HepG2 (cell line): ENCODE measurements around the gene MYADML2. TPM values are rescaled to one million over a fixed set of nuclear protein-coding genes. Genes with fewer than 3 reads are reported as not detected.

ENCODE experiments used
- BRCA1 ChIP-seq: sonication (generic); formaldehyde crosslinking; IDR thresholded peaks from 2 replicates; pipeline ENCODE4 v1.4.0; 2020; ENCODE audit warnings: missing genetic modification reagents
- GPN1 ChIP-seq: sonication (generic); formaldehyde crosslinking; IDR thresholded peaks from 2 replicates; pipeline ENCODE4 v1.5.1; 2020; ENCODE audit warnings: missing genetic modification reagents, borderline replicate concordance
- SATB2 ChIP-seq: sonication (generic); formaldehyde crosslinking; IDR thresholded peaks from 2 replicates; pipeline ENCODE4 v1.5.0; 2020; ENCODE audit warnings: missing genetic modification reagents
- STAT5B ChIP-seq: sonication (generic); formaldehyde crosslinking; IDR thresholded peaks from 2 replicates; pipeline ENCODE4 v1.4.0; 2020; ENCODE audit warnings: missing genetic modification reagents
- TEAD3 ChIP-seq: optimal IDR thresholded peaks from 2 replicates; pipeline ENCODE3; 2016; ENCODE audit warnings: borderline replicate concordance
- THYN1 ChIP-seq: sonication (generic); formaldehyde crosslinking; IDR thresholded peaks from 2 replicates; pipeline ENCODE4 v1.8.1; 2023; ENCODE audit warnings: low read depth, mild to moderate bottlenecking, moderate library complexity, missing genetic modification reagents, borderline replicate concordance
- ZNF138 ChIP-seq: sonication (generic); formaldehyde crosslinking; IDR thresholded peaks from 2 replicates; pipeline ENCODE4 v1.5.0; 2020; ENCODE audit warnings: mild to moderate bottlenecking, low read depth, missing genetic modification reagents
- ZNF33B ChIP-seq: sonication (generic); formaldehyde crosslinking; IDR thresholded peaks from 2 replicates; pipeline ENCODE4 v1.5.1; 2020; ENCODE audit warnings: mild to moderate bottlenecking, missing genetic modification reagents
- ZNF510 ChIP-seq: sonication (generic); formaldehyde crosslinking; IDR thresholded peaks from 2 replicates; pipeline ENCODE4 v1.4.0; 2020; ENCODE audit warnings: low read depth, mild to moderate bottlenecking, missing genetic modification reagents
- ZNF598 ChIP-seq: sonication (generic); formaldehyde crosslinking; IDR thresholded peaks from 2 replicates; pipeline ENCODE4 v1.5.1; 2020; ENCODE audit warnings: mild to moderate bottlenecking, missing genetic modification reagents, borderline replicate concordance
- ZSCAN21 ChIP-seq: sonication (generic); formaldehyde crosslinking; IDR thresholded peaks from 2 replicates; pipeline ENCODE4 v1.8.0; 2022; ENCODE audit warnings: mild to moderate bottlenecking, missing genetic modification reagents, moderate library complexity, borderline replicate concordance
- ZSCAN25 ChIP-seq: sonication (generic); formaldehyde crosslinking; IDR thresholded peaks from 2 replicates; pipeline ENCODE4 v1.8.0; 2022; ENCODE audit warnings: mild to moderate bottlenecking, missing genetic modification reagents
- polyA plus RNA-seq, 8 experiments: library from polyadenylated mRNA; depleted of rRNA in 3 of 8; stranded (reverse) in 7 of 8; unstranded in 1 of 8; fragments of >200 nt; fragmentation: Illumina TruSeq in 4 of 8; extraction: Trizol in 4 of 8; gene quantifications; 2 replicates each; pipeline versions ENCODE4 v1.2.1 to v1.2.3, GENCODE V29; 2011 to 2016; ENCODE audit warnings: low read depth in 4 of 8, missing spikeins in 1 of 8, mixed read lengths in 1 of 8; ENCODE audit not compliant: insufficient read depth in 1 of 8
- total RNA-seq, 5 experiments: library from RNA; depleted of rRNA; stranded (reverse); fragments of >200 nt; fragmentation: Illumina TruSeq; extraction: Trizol; gene quantifications; 2 replicates each; pipeline ENCODE4 v1.2.3, GENCODE V29; 2016; ENCODE audit warnings: low read depth in 1 of 5
- TF ChIP-seq, protein P1 (sequence below): sonication (generic); formaldehyde crosslinking; IDR thresholded peaks from 2 replicates; pipeline ENCODE4 v1.4.0; 2020; ENCODE audit warnings: mild to moderate bottlenecking, missing genetic modification reagents
- TF ChIP-seq, protein P2 (sequence below): sonication (generic); formaldehyde crosslinking; conservative IDR thresholded peaks from 2 replicates; pipeline ENCODE4 v1.8.0; 2022; ENCODE audit warnings: low read depth, missing genetic modification reagents
- TF ChIP-seq, protein P3 (sequence below): IDR thresholded peaks from 2 replicates; pipeline ENCODE4 v1.6.1; 2016
- TF ChIP-seq, protein P4 (sequence below), 2 experiments: sonication (generic) in 1 of 2; formaldehyde crosslinking in 1 of 2; IDR thresholded peaks; 2 replicates each; pipeline versions ENCODE4 v1.4.0 to v1.6.1; 2018 to 2020; ENCODE audit warnings: missing genetic modification reagents in 2 of 2, borderline replicate concordance in 1 of 2, low read depth in 1 of 2, mild to moderate bottlenecking in 1 of 2, missing biosample characterization in 1 of 2

MYADML2 gene
- total and polyA plus RNA-seq, 2 of the 13 experiments (the other 11 are each of a cell fraction or from before 2014, with no cell fraction given): not detected

DNA sequence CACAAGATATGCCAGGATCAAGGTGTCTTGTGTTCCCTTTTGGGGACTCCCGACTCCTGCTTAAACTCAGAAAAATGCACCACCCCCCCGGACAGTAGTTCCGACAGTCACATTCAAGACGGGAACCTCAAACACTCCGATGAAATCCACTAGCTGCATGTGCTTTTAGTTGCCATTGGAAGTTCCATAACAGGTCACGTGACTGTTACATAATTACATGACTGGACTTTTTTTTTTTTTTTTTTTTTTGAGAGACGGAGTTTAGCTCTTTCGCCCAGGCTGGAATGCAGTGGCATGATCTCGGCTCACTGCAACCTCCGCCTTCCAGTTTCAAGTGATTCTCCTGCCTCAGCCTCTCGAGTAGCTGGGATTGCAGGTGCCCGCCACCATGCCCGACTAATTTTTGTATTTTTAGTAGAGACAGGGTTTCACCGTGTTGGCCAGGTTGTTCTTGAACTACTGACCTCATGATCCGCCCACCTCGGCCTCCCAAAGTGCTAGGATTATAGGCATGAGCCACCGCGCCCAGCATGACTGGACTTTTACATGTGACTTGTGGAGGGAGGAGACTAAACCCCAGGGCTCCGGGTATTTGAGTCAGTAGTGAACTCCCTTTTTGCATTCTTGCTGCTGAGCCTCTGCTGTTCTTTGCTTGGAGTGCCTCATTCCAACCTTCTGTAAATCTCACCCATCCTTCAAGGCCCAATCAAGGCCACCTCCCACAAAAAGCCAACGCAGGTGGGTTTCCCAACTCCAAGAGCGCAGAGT is 30.6 kb downstream of the MYADML2 start (continued):
- no peak for TF ChIP-seq ZNF138 (CRISPR knock-in tag)
- TF ChIP-seq, protein P1, sequence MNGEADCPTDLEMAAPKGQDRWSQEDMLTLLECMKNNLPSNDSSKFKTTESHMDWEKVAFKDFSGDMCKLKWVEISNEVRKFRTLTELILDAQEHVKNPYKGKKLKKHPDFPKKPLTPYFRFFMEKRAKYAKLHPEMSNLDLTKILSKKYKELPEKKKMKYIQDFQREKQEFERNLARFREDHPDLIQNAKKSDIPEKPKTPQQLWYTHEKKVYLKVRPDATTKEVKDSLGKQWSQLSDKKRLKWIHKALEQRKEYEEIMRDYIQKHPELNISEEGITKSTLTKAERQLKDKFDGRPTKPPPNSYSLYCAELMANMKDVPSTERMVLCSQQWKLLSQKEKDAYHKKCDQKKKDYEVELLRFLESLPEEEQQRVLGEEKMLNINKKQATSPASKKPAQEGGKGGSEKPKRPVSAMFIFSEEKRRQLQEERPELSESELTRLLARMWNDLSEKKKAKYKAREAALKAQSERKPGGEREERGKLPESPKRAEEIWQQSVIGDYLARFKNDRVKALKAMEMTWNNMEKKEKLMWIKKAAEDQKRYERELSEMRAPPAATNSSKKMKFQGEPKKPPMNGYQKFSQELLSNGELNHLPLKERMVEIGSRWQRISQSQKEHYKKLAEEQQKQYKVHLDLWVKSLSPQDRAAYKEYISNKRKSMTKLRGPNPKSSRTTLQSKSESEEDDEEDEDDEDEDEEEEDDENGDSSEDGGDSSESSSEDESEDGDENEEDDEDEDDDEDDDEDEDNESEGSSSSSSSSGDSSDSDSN: no peak
- TF ChIP-seq ZSCAN21 (CRISPR knock-in tag): no peak
- TF ChIP-seq ZNF510: 0 out of 2 replicates have a peak, but pooled peaks have one; percentile 65
- TF ChIP-seq TEAD3 (CRISPR knock-in tag): peak; percentile 7
- no peak for TF ChIP-seq ZNF598
- no peak for TF ChIP-seq ZSCAN25 (CRISPR knock-in tag)
- TF ChIP-seq, protein P2, sequence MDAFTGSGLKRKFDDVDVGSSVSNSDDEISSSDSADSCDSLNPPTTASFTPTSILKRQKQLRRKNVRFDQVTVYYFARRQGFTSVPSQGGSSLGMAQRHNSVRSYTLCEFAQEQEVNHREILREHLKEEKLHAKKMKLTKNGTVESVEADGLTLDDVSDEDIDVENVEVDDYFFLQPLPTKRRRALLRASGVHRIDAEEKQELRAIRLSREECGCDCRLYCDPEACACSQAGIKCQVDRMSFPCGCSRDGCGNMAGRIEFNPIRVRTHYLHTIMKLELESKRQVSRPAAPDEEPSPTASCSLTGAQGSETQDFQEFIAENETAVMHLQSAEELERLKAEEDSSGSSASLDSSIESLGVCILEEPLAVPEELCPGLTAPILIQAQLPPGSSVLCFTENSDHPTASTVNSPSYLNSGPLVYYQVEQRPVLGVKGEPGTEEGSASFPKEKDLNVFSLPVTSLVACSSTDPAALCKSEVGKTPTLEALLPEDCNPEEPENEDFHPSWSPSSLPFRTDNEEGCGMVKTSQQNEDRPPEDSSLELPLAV (CRISPR knock-in tag): no peak
- TF ChIP-seq, protein P3, sequence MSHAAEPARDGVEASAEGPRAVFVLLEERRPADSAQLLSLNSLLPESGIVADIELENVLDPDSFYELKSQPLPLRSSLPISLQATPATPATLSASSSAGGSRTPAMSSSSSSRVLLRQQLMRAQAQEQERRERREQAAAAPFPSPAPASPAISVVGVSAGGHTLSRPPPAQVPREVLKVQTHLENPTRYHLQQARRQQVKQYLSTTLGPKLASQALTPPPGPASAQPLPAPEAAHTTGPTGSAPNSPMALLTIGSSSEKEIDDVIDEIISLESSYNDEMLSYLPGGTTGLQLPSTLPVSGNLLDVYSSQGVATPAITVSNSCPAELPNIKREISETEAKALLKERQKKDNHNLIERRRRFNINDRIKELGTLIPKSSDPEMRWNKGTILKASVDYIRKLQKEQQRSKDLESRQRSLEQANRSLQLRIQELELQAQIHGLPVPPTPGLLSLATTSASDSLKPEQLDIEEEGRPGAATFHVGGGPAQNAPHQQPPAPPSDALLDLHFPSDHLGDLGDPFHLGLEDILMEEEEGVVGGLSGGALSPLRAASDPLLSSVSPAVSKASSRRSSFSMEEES (CRISPR knock-in tag): peak; percentile 9; the same call in 1 of the 2 replicates
- TF ChIP-seq, protein P4, sequence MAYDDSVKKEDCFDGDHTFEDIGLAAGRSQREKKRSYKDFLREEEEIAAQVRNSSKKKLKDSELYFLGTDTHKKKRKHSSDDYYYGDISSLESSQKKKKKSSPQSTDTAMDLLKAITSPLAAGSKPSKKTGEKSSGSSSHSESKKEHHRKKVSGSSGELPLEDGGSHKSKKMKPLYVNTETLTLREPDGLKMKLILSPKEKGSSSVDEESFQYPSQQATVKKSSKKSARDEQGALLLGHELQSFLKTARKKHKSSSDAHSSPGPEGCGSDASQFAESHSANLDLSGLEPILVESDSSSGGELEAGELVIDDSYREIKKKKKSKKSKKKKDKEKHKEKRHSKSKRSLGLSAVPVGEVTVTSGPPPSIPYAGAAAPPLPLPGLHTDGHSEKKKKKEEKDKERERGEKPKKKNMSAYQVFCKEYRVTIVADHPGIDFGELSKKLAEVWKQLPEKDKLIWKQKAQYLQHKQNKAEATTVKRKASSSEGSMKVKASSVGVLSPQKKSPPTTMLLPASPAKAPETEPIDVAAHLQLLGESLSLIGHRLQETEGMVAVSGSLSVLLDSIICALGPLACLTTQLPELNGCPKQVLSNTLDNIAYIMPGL (CRISPR knock-in tag; IDR thresholded peaks at IDR 0.05; ENCODE audit: borderline replicate concordance in 1 of 2, low read depth in 1 of 2): peak in 1 of 2 experiments; percentile 22; a peak in 1 of 4 replicates
- no peak for TF ChIP-seq GPN1 (CRISPR knock-in tag)
- TF ChIP-seq THYN1 (CRISPR knock-in tag): no peak
- TF ChIP-seq STAT5B (CRISPR knock-in tag): no peak
- no peak for TF ChIP-seq BRCA1 (CRISPR knock-in tag)
- TF ChIP-seq SATB2 (CRISPR knock-in tag): no peak
- no peak for TF ChIP-seq ZNF33B (CRISPR knock-in tag)
